Right lobe of liver (tissue), 6 donors: ENCODE measurements around the gene FOXJ1. TPM values are rescaled to one million over a fixed set of nuclear protein-coding genes. Genes with fewer than 3 reads are reported as not detected.

Experiments used
- ATAC-seq, 4 donors: fragments of 200-7000 bp; cut with Tn5 transposase; one replicate each; pipeline ENCODE4 v1.9.1; 2020; ENCODE audit warnings: mild to moderate bottlenecking in 4 of 4, moderate library complexity in 4 of 4
- DNase-seq, 3 donors: peaks; one replicate each; pipeline ENCODE4 v3.0.0-alpha.2; 2020
- H3K27ac ChIP-seq, 3 donors: fragments of 200-600 bp; one replicate each; pipeline ENCODE4 v1.8.0; 2022
- H3K27me3 ChIP-seq, 2 donors: fragments of 200-600 bp; one replicate each; pipeline ENCODE4 v1.8.0; 2022
- H3K36me3 ChIP-seq, 4 donors: fragments of 200-600 bp; sonication (generic) in 1 of 4; one replicate each; pipeline versions ENCODE4 v1.5.1 to v1.8.0; 2017 to 2022; ENCODE audit warnings: control low read depth in 1 of 4
- H3K4me1 ChIP-seq, 4 donors: fragments of 200-600 bp; sonication (generic) in 1 of 4; one replicate each; pipeline versions ENCODE4 v1.5.1 to v1.8.0; 2017 to 2022; ENCODE audit warnings: control low read depth in 1 of 4
- H3K4me3 ChIP-seq, 3 donors: fragments of 200-600 bp; one replicate each; pipeline ENCODE4 v1.8.0; 2022
- H3K9me3 ChIP-seq, 4 donors: fragments of 200-600 bp; sonication (generic) in 1 of 4; one replicate each; pipeline versions ENCODE4 v1.5.1 to v1.8.0; 2017 to 2022; ENCODE audit warnings: control low read depth in 1 of 4
- CTCF ChIP-seq, 4 donors: fragments of 200-600 bp in 3 of 4; fragments of 450-650 bp in 1 of 4; IDR thresholded peaks; one replicate each; pipeline versions ENCODE4 v1.5.1 to v1.8.0; 2016 to 2022; ENCODE audit warnings: antibody characterized with exemption in 4 of 4, mild to moderate bottlenecking in 2 of 4
- POLR2A ChIP-seq: fragments of 450-650 bp; IDR thresholded peaks from one replicate; pipeline ENCODE4 v1.6.1; 2017; ENCODE audit warnings: antibody characterized with exemption, mild to moderate bottlenecking
- WGBS: methylation state at CpG from one replicate; pipeline ENCODE4 v1.1.6; 2018; ENCODE audit warnings: low coverage, low lambda C conversion rate; ENCODE audit not compliant: insufficient coverage; ENCODE audit errors: missing lambda C conversion rate; 5-methylcytosine and 5-hydroxymethylcytosine counted together
- intact Hi-C, 2 donors: fragments of 100-400 bp; cut with DNase I; formaldehyde crosslinking; loops; one replicate each; pipeline versions ENCODE4 v1.11.2 to v1.14.1; 2022
- total RNA-seq, 6 experiments: library from RNA; depleted of rRNA in 2 of 6; stranded (reverse); fragments of >200 nt in 2 of 6; fragmentation: NEBNext Ultra II Directional in 3 of 6; extraction: Animal tissue kit (Norgen Biotek cat#: 25700) in 3 of 6; gene quantifications; one replicate each; pipeline versions ENCODE4 v1.1.0 to v1.2.4, GENCODE V29; 2016 to 2023
- donor health status: DM: no; HTN: yes; CAD: no.
- donor health status: DM: no; HTN: no; CAD: no.
- donor health status: DM: no; HTN: no; CAD: no.
- donor health status: DM: no; HTN: yes; CAD: no.
- donor health status: DM: no; HTN: yes; CAD: no.

Gene FOXJ1
- total RNA-seq, 6 experiments from 2014 or later, result 0.06 to 0.12 (median 0.11) TPM; not detected in 3

GRCh38 chr17:76089680-76090516 lies 51.1 kb downstream of the FOXJ1 start:
- no peaks in the 10 kb centered on the region for H3K4me1 ChIP-seq
- ATAC-seq, result no peak
- 97% methylated on average over 7 of the region's 32 CpGs for WGBS
- peaks cover 0 to 64% (median 25%) of the 10 kb centered on the region in 4 donors for H3K36me3 ChIP-seq
- intact Hi-C loops, result loop anchor here in 1 of 2 donors (5.0 kb wide), 1 partner anchor 52 kb away; the partner anchor contains the start of gene FOXJ1
- H3K9me3 ChIP-seq, result no peaks in the 10 kb centered on the region
- TF ChIP-seq CTCF (IDR thresholded peaks at IDR 0.05) (no peak), POLR2A (no peak)
- H3K4me3 ChIP-seq, result no peak overlapping the region
- no peak overlapping the region for H3K27ac ChIP-seq
- no peak for DNase-seq
- no peaks in the 10 kb centered on the region for H3K27me3 ChIP-seq

GRCh38 chr17:76088868-76089576 lies 52.0 kb downstream of the FOXJ1 start:
- intact Hi-C loops, result no loop called here
- 87% methylated on average over 7 of the region's 25 CpGs for WGBS
- no peaks in the 10 kb centered on the region for H3K27me3 ChIP-seq
- no peak overlapping the region for H3K4me3 ChIP-seq
- DNase-seq (no peak), ATAC-seq (no peak)
- H3K9me3 ChIP-seq, result no peaks in the 10 kb centered on the region
- H3K36me3 ChIP-seq, result peaks cover 0 to 65% (median 24%) of the 10 kb centered on the region in 4 donors
- TF ChIP-seq CTCF (IDR thresholded peaks at IDR 0.05), result no peak
- H3K4me1 ChIP-seq, result no peaks in the 10 kb centered on the region
- H3K27ac ChIP-seq, result no peak overlapping the region

- Histone ChIP-seq H3K9me3 (no peaks in the 10 kb centered on the region), H3K27ac (no peak overlapping the region)
- 83% methylated on average over 13 of the region's 25 CpGs for WGBS
Measured at GRCh38 chr17:76088041-76088867, 52.8 kb downstream of the FOXJ1 start.

More at GRCh38 chr17:76088041-76088867, 52.8 kb downstream of the FOXJ1 start:
- intact Hi-C loops, result no loop called here
- no peaks in the 10 kb centered on the region for H3K4me1 ChIP-seq
- no peak for ATAC-seq
- no peaks in the 10 kb centered on the region for H3K27me3 ChIP-seq
- H3K36me3 ChIP-seq, result peaks cover 0 to 61% (median 24%) of the 10 kb centered on the region in 4 donors
- no peak overlapping the region for H3K4me3 ChIP-seq
- no peak for TF ChIP-seq CTCF (IDR thresholded peaks at IDR 0.05)
- TF ChIP-seq POLR2A, result no peak
- no peak for DNase-seq
